Esophagus muscularis mucosa (tissue), 4 donors: ENCODE data around the gene LCN6. TPM values are rescaled to one million over a fixed set of nuclear protein-coding genes. Genes with fewer than 3 reads are reported as not detected.
"Not testable (repeated sequence)": the region's sequence is repeated elsewhere in the genome, so short reads cannot be mapped to it uniquely, and the experiment has no call there.

Source experiments
- DNase-seq: peaks from one replicate; pipeline ENCODE4 v3.0.0-alpha.2; 2017; ENCODE audit errors: extremely low spot score
- H3K27ac ChIP-seq, 4 donors: fragments of 200-600 bp; sonication (generic); replicated peaks in 1 of 4; 1 replicate in 3 of 4; 2 replicates in 1 of 4; pipeline ENCODE4 v1.5.1; 2016 to 2019; ENCODE audit warnings: mild to moderate bottlenecking in 1 of 4
- H3K27me3 ChIP-seq, 4 donors: fragments of 200-600 bp; sonication (generic); one replicate each; pipeline versions ENCODE4 v1.5.1 to v1.6.0; 2016 to 2019
- H3K36me3 ChIP-seq, 4 donors: fragments of 200-600 bp; sonication (generic); one replicate each; pipeline ENCODE4 v1.5.1; 2016 to 2019
- H3K4me1 ChIP-seq, 4 donors: fragments of 200-600 bp; sonication (generic); one replicate each; pipeline ENCODE4 v1.5.1; 2016 to 2019
- H3K4me3 ChIP-seq, 4 donors: fragments of 200-600 bp; sonication (generic); 1 replicate in 2 of 4; 2 replicates in 2 of 4; pipeline ENCODE4 v1.5.1; 2016 to 2019; ENCODE audit warnings: mild to moderate bottlenecking in 4 of 4, moderate library complexity in 1 of 4
- H3K9me3 ChIP-seq, 4 donors: fragments of 200-600 bp; sonication (generic); 1 replicate in 3 of 4; 2 replicates in 1 of 4; pipeline ENCODE4 v1.5.1; 2016 to 2019
- CTCF ChIP-seq, 3 experiments: fragments of 200-600 bp in 2 of 3; fragments of 450-650 bp in 1 of 3; sonication (generic) in 2 of 3; IDR thresholded peaks; one replicate each; pipeline ENCODE4 v1.5.1; 2017 to 2019; ENCODE audit warnings: antibody characterized with exemption in 3 of 3, mild to moderate bottlenecking in 2 of 3, moderate library complexity in 1 of 3
- EP300 ChIP-seq: sonication (generic); formaldehyde crosslinking; IDR thresholded peaks from one replicate; pipeline ENCODE4 v1.6.1; 2017; ENCODE audit warnings: antibody characterized with exemption
- POLR2A ChIP-seq: fragments of 450-650 bp; IDR thresholded peaks from one replicate; pipeline ENCODE4 v1.6.1; 2017; ENCODE audit warnings: antibody characterized with exemption, moderate library complexity, mild to moderate bottlenecking, low read depth
- POLR2AphosphoS5 ChIP-seq, 2 donors: sonication (generic); formaldehyde crosslinking; IDR thresholded peaks; one replicate each; pipeline ENCODE4 v1.6.1; 2017; ENCODE audit warnings: antibody characterized with exemption in 2 of 2
- WGBS: methylation state at CpG from one replicate; pipeline ENCODE4 v1.1.5; 2018; 5-methylcytosine and 5-hydroxymethylcytosine counted together
- intact Hi-C: fragments of 100-400 bp; cut with DNase I; formaldehyde crosslinking; loops from one replicate; pipeline ENCODE4 v1.15.1; 2023
- total RNA-seq, 4 donors: library from RNA; depleted of rRNA; stranded (reverse); fragments of >200 nt; gene quantifications; one replicate each; pipeline versions ENCODE4 v1.1.0 to v1.2.1, GENCODE V29; 2016

The LCN6 gene
- total RNA-seq, result 10 to 100 TPM; 12.5 to 32.0 (median 23.9) TPM

- H3K27ac ChIP-seq, result peak within 1 kb of the TSS; percentile 5 to 31 (median 22)
- WGBS, result 77% methylated on average over 7 of the region's 8 CpGs
- no peak within 1 kb of the TSS for H3K4me3 ChIP-seq
- no peak for TF ChIP-seq POLR2AphosphoS5 (IDR thresholded peaks at IDR 0.05)
- peaks cover 0 to 46% (median 4%) of the 10 kb centered on the region in 4 donors for H3K27me3 ChIP-seq
- no peak for DNase-seq
- peaks cover 0 to 12% (median 0%) of the 10 kb centered on the region in 4 donors for H3K9me3 ChIP-seq
- peaks cover 0 to 10% (median 0%) of the 10 kb centered on the region in 4 donors for H3K36me3 ChIP-seq
- intact Hi-C loops, result no loop called here
- H3K4me1 ChIP-seq, result peaks cover 6 to 19% (median 13%) of the 10 kb centered on the region in 4 donors
Measured at GRCh38 chr9:136748201-136748600, at the start of gene LCN6. Gene LCN6, minus strand, starts transcription at chr9:136748525. Its CDS starts 42 bp downstream, at chr9:136748483.

DNA sequence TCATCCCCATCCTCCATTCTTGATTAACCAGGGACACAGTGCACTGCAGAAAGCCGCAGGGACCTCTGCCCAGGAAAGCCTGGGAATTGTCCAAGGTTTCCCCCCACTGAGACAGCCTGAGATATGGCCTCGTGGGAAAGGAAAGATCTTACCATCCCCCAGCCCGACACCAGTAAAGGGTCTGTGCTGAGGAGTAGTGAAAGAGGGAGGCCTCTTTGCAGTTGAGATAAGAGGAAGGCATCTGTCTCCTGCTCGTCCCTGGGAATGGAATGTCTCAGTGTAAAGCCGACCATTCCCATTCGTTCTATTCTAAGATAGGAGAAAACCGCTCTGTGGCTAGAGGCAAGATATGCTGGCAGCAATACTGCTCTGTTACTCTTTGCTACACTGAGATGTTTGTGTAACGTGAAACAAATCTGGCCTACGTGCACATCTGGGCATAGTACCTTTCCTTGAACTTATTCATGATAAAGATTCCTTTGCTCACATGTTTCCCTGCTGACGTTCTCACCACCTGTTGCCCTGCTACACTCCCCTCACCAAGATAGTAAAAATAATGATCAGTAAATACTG, 48.5 kb upstream of the LCN6 start:
- H3K27ac ChIP-seq, H3K4me3 ChIP-seq, intact Hi-C loops, H3K9me3 ChIP-seq, DNase-seq: not testable (repeated sequence)
- Histone ChIP-seq H3K27me3 (peaks cover 6 to 60% (median 49%) of the 10 kb centered on the region in 4 donors), H3K36me3 (peaks cover 0 to 22% (median 15%) of the 10 kb centered on the region in 4 donors), H3K4me1 (peaks cover 28 to 44% (median 33%) of the 10 kb centered on the region in 4 donors)
- 9% methylated on average over 10 of the region's 10 CpGs for WGBS

- peaks cover 31 to 45% (median 36%) of the 10 kb centered on the region in 4 donors for H3K4me1 ChIP-seq
- peaks cover 0 to 22% (median 15%) of the 10 kb centered on the region in 4 donors for H3K36me3 ChIP-seq
Measured at GRCh38 chr9:136796238-136796774, 48.0 kb upstream of the LCN6 start, which contains the start of gene CCDC183. Gene CCDC183, plus strand, starts transcription at chr9:136796338. Its CDS starts 60 bp downstream, at chr9:136796398.

GRCh38 chr9:136795000-136795348, 46.6 kb upstream of the LCN6 start:
- DNase-seq, result no peak
- H3K27ac ChIP-seq, result no peak overlapping the region
- H3K4me1 ChIP-seq, result peaks cover 24 to 40% (median 30%) of the 10 kb centered on the region in 4 donors
- H3K4me3 ChIP-seq, result no peak overlapping the region
- TF ChIP-seq CTCF (IDR thresholded peaks at IDR 0.05) (no peak), POLR2A (no peak), POLR2AphosphoS5 (IDR thresholded peaks at IDR 0.05) (no peak), EP300 (no peak)
- 83% methylated on average over 6 of the region's 6 CpGs for WGBS
- intact Hi-C loops, result no loop called here
- H3K9me3 ChIP-seq, result no peaks in the 10 kb centered on the region
- H3K36me3 ChIP-seq, result peaks cover 0 to 22% (median 15%) of the 10 kb centered on the region in 4 donors
- H3K27me3 ChIP-seq, result peaks cover 6 to 41% (median 31%) of the 10 kb centered on the region in 4 donors

More at GRCh38 chr9:136796238-136796774, 48.0 kb upstream of the LCN6 start, which contains the start of gene CCDC183:
- intact Hi-C loops, result no loop called here
- H3K27me3 ChIP-seq, result peaks cover 6 to 54% (median 43%) of the 10 kb centered on the region in 4 donors
- TF ChIP-seq POLR2A (no peak), CTCF (IDR thresholded peaks at IDR 0.05) (no peak), POLR2AphosphoS5 (IDR thresholded peaks at IDR 0.05) (no peak), EP300 (no peak)
- no peak within 1 kb of the TSS for H3K27ac ChIP-seq
- 59% methylated on average over 5 of the region's 5 CpGs for WGBS
- H3K9me3 ChIP-seq, result no peaks in the 10 kb centered on the region
- H3K4me3 ChIP-seq, result no peak within 1 kb of the TSS
- DNase-seq, result no peak

DNA sequence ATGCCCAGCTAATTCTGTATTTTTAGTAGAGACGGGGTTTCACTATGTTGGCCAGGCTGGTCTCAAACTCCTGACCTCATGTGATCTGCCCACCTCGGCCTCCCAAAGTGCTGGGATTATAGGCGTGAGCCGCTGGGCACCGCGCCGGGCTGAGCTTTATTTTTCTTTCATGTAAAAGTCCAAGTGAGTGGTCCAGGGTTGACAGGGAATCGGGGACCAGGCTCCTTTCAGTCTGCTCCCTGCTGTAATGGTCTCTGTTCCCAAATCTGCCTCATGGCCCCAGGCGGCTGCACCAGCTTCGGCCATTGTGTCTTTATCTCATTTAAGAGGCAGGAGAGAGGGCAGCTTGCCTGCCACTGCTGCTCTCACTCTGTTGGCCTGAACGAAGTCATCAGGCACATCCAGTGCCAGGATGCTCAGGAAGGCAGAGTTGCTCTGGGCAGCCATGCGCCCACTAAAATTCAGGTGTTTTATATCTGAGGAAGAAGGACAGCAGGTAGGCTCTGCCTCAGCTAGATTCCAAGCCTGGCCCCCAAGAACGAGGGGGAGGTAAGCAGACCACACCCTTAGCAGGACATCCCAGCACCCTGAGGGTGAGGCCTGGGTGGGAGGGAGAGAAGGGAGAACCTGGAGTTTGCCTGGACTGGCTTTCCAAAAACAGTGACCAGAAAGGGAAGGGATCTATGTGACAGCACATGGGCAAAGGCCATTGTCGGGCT, 46.1 kb upstream of the LCN6 start:
- TF ChIP-seq POLR2A (no peak), POLR2AphosphoS5 (IDR thresholded peaks at IDR 0.05) (no peak), CTCF (IDR thresholded peaks at IDR 0.05) (no peak), EP300 (no peak)
- DNase-seq, result no peak
- H3K27me3 ChIP-seq, result peaks cover 2 to 36% (median 25%) of the 10 kb centered on the region in 4 donors
- peaks cover 0 to 22% (median 15%) of the 10 kb centered on the region in 4 donors for H3K36me3 ChIP-seq
- 91% methylated on average over 13 of the region's 14 CpGs for WGBS
- no peaks in the 10 kb centered on the region for H3K9me3 ChIP-seq
- H3K4me3 ChIP-seq, result no peak overlapping the region
- H3K27ac ChIP-seq, result no peak overlapping the region
- H3K4me1 ChIP-seq, result peaks cover 20 to 38% (median 27%) of the 10 kb centered on the region in 4 donors
- intact Hi-C loops, result no loop called here
